ENCODE results near the gene RUSF1. TPM values are rescaled to one million over a fixed set of nuclear protein-coding genes. Genes with fewer than 3 reads are reported as not detected.
"Not testable (repeated sequence)": the region's sequence is repeated elsewhere in the genome, so short reads cannot be mapped to it uniquely, and the experiment has no call there.

RUSF1 gene
- total and polyA plus RNA-seq, 10 of the 15 experiments (the other 5 are each of a cell fraction or from before 2014, with no cell fraction given): 0.20 to 46.3 (median 29.7) TPM

DNA sequence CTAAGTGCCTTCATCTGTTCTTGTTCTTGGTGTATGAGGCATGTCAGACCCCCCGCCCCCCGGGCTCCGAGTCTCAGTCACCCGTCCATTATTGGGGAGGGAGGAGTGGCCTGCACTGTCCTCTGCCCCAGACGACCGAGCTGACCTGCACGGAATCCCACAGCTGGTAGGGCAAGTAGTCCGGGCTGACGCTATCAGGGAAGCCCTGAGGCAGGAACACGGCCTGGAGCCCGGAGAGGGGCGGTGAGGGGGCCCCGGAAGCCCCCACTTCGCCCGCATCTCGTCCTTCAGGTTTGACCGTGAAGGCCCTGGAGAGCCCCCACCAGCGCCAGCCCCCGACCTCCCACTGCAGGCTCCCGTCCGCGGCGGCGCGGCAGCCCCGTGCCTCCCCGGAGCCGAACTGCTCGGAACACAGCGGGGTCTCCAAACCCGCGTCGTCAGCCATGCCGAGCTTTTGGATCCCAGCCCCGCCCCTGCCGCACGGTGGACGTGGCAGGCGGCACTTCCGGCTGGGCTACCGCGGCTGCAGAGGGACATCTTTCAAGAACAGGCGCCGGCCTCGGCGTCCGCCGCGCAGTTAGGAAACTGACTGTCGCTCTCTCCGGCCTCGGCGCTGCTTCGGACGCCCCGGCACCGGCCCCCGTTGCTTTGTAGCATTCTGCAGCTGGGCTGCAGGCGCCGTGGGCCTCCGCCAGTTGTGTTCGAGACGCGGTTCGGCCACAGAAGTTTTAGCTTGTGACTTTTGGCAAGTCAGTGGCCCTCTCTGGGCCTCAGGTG is at the start of gene RUSF1 (continued):
- TF ChIP-seq ATF7 (IDR thresholded peaks at IDR 0.05; ENCODE audit: low read depth) (no peak), GATAD2B (conservative IDR thresholded peaks at IDR 0.05; ENCODE audit: low read depth) (peak; percentile 67; the same call in 1 of the 2 replicates), BHLHE40 (IDR thresholded peaks at IDR 0.05; ENCODE audit: borderline replicate concordance in 1 of 2, low read depth in 2 of 2, low read length in 1 of 2) (peak; percentile 16 to 70; a peak in 2 of 4 replicates), RB1 (IDR thresholded peaks at IDR 0.05; ENCODE audit: borderline replicate concordance) (peak; percentile 76; the same call in 1 of the 2 replicates), BMI1 (IDR thresholded peaks at IDR 0.05; ENCODE audit: borderline replicate concordance) (peak; percentile 20; the same call in 1 of the 2 replicates), MTA2 (IDR thresholded peaks at IDR 0.05; ENCODE audit: low read depth) (no peak), KLF5 (IDR thresholded peaks at IDR 0.05; ENCODE audit: partially characterized antibody) (no peak), FOS (IDR thresholded peaks at IDR 0.05; ENCODE audit: borderline replicate concordance, extremely low read depth, insufficient read length) (no peak), JUNB (IDR thresholded peaks at IDR 0.05) (no peak), ZNF207 (IDR thresholded peaks at IDR 0.05; ENCODE audit: borderline replicate concordance) (peak; percentile 91; the same call in 1 of the 2 replicates), DPF2 (IDR thresholded peaks at IDR 0.05) (peak; percentile 50), EP300 (IDR thresholded peaks at IDR 0.05; ENCODE audit: borderline replicate concordance in 1 of 2, control insufficient read depth in 1 of 2, low read depth in 2 of 2, low read length in 2 of 2) (no peak), SIX5 (IDR thresholded peaks at IDR 0.05; ENCODE audit: low read depth, low read length, severe bottlenecking) (peak; percentile 35)

DNA sequence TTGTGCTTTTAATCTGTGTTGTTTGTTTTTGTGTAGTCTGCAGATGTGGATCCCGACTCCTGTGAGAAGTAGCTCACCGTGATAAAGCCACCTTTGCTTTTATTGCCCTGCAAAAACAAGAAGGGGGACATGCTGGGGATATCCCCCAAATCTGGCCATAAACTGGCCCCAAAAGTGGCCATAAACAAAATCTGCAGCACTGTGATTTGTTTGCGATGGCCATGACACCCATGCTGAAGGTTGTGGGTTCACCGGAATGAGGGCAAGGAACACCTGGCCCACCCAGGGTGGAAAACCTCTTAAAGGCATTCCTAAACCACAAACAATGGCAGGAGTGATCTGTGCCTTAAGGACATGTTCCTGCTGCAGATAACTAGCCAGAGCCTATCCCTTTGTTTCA is 34.6 kb upstream of the RUSF1 start:
- DNase-seq (ENCODE audit: low read depth, low spot score) (no peak), ATAC-seq (no peak), FAIRE-seq (no peak)
- 39% methylated on average over 4 of the region's 4 CpGs for WGBS (ENCODE audit: insufficient coverage, insufficient replicate concordance, low lambda C conversion rate, missing lambda C conversion rate)
- no peaks in the 10 kb centered on the region for H3K79me2 ChIP-seq (ENCODE audit: control insufficient read depth, insufficient read depth, low read length)
- POLR2A ChIA-PET: no interaction called here
- RAD21 ChIA-PET (ENCODE audit: unreplicated experiment): no interaction called here
- CTCF ChIA-PET: no interaction called here
- H3K27ac ChIP-seq (ENCODE audit: control insufficient read depth, insufficient read depth): no peak overlapping the region
- SMC1A ChIA-PET (ENCODE audit: uncharacterized antibody, unreplicated experiment): no interaction called here
- no peaks in the 10 kb centered on the region; the same call in 2 of the 3 replicates for H3K9me3 ChIP-seq (replicated peaks; ENCODE audit: control insufficient read depth, insufficient read depth, low read length)
- in situ Hi-C loops (cut with MboI) (no loop called here), intact Hi-C loops (cut with micrococcal nuclease; ENCODE audit: unreplicated experiment) (no loop called here)
- TF ChIP-seq YY1 (IDR thresholded peaks at IDR 0.05; ENCODE audit: low read depth, low read length) (no peak), CHD4 (IDR thresholded peaks at IDR 0.05) (no peak), NBN (IDR thresholded peaks at IDR 0.05) (no peak)
- no TSS peak for BruUV-seq (replicated peaks)
- H3K27me3 ChIP-seq (replicated peaks in 1 of 2; ENCODE audit: control insufficient read depth in 2 of 2, insufficient read depth in 2 of 2, low read length in 1 of 2): no peaks in the 10 kb centered on the region
- no peak overlapping the region for H2AFZ ChIP-seq (ENCODE audit: control insufficient read depth, low read depth, low read length)
- H3K4me1 ChIP-seq (ENCODE audit: control insufficient read depth, insufficient read depth, low read length): no peaks in the 10 kb centered on the region
- H3K36me3 ChIP-seq (ENCODE audit: control insufficient read depth in 2 of 2, insufficient read depth in 2 of 2, low read length in 1 of 2): no peaks in the 10 kb centered on the region
- no peak overlapping the region for H3K4me3 ChIP-seq
- H3K4me2 ChIP-seq (ENCODE audit: control insufficient read depth, insufficient read depth): no peak overlapping the region
- H3K9ac ChIP-seq (ENCODE audit: control insufficient read depth, insufficient read depth, low read length): no peak overlapping the region
- H4K20me1 ChIP-seq (ENCODE audit: control insufficient read depth, insufficient read depth): no peaks in the 10 kb centered on the region

DNA sequence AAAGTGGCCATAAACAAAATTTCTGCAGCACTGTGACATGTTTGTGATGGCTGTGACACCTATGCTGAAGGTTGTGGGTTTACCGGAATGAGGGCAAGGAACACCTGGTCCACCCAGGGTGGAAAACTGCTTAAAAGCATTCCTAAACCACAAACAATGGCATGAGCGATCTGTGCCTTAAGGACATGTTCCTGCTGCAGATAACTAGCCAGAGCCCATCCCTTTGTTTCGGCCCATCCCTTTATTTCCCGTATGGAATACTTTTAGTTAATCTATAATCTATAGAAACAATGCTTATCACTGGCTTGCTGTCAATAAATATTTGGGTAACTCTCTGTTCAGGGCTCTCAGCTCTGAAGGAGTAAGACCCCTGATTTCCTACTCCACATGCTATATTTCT is 31.6 kb upstream of the RUSF1 start:
- FAIRE-seq; intact Hi-C loops (cut with micrococcal nuclease; ENCODE audit: unreplicated experiment); H2AFZ ChIP-seq (ENCODE audit: control insufficient read depth, low read depth, low read length); POLR2A ChIA-PET; H3K4me2 ChIP-seq (ENCODE audit: control insufficient read depth, insufficient read depth); BruUV-seq (replicated peaks); SMC1A ChIA-PET (ENCODE audit: uncharacterized antibody, unreplicated experiment); H3K9ac ChIP-seq (ENCODE audit: control insufficient read depth, insufficient read depth, low read length); H3K4me3 ChIP-seq; DNase-seq (ENCODE audit: low read depth, low spot score); RAD21 ChIA-PET (ENCODE audit: unreplicated experiment); H3K27ac ChIP-seq (ENCODE audit: control insufficient read depth, insufficient read depth); H3K9me3 ChIP-seq (replicated peaks; ENCODE audit: control insufficient read depth, insufficient read depth, low read length); in situ Hi-C loops (cut with MboI); ATAC-seq; H4K20me1 ChIP-seq (ENCODE audit: control insufficient read depth, insufficient read depth); H3K36me3 ChIP-seq (ENCODE audit: control insufficient read depth in 2 of 2, insufficient read depth in 2 of 2, low read length in 1 of 2); CTCF ChIA-PET; H3K79me2 ChIP-seq (ENCODE audit: control insufficient read depth, insufficient read depth, low read length); H3K4me1 ChIP-seq (ENCODE audit: control insufficient read depth, insufficient read depth, low read length); H3K27me3 ChIP-seq (replicated peaks in 1 of 2; ENCODE audit: control insufficient read depth in 2 of 2, insufficient read depth in 2 of 2, low read length in 1 of 2): not testable (repeated sequence)
- 22% methylated on average over 4 of the region's 4 CpGs for WGBS (ENCODE audit: insufficient coverage, insufficient replicate concordance, low lambda C conversion rate, missing lambda C conversion rate)

Measured in GM12878 (cell line).